Cardiac muscle cell (in vitro differentiated cells and primary cell): ENCODE results near the gene AFF2. TPM values are rescaled to one million over a fixed set of nuclear protein-coding genes. Genes with fewer than 3 reads are reported as not detected.

Experiments
- DNase-seq, 2 donors: peaks; one replicate each; pipeline versions ENCODE4 v3.0.0 to v3.0.0-alpha.2; 2010 to 2017; ENCODE audit warnings: low read depth in 1 of 2, low spot score in 1 of 2
- H3K27ac ChIP-seq: fragments of 200-600 bp; sonication (generic); 2 replicates; pipeline ENCODE4 v1.5.1; 2016
- H3K27me3 ChIP-seq: fragments of 200-600 bp; sonication (generic); 2 replicates; pipeline ENCODE4 v1.6.0; 2016; ENCODE audit warnings: control low read depth
- H3K36me3 ChIP-seq: fragments of 200-600 bp; sonication (generic); 2 replicates; pipeline ENCODE4 v1.5.1; 2016; ENCODE audit warnings: control low read depth
- H3K4me1 ChIP-seq: fragments of 200-600 bp; sonication (generic); 2 replicates; pipeline ENCODE4 v1.8.1; 2017; ENCODE audit warnings: low read depth, mild to moderate bottlenecking, mixed run types
- H3K4me3 ChIP-seq: fragments of 200-600 bp; sonication (generic); 2 replicates; pipeline ENCODE4 v1.5.1; 2016; ENCODE audit warnings: mild to moderate bottlenecking
- H3K9me3 ChIP-seq: fragments of 200-600 bp; sonication (generic); 2 replicates; pipeline ENCODE4 v1.5.1; 2017; ENCODE audit warnings: low read depth, mild to moderate bottlenecking, control low read depth
- CTCF ChIP-seq: IDR thresholded peaks from 2 replicates; pipeline ENCODE4 v1.5.1; 2012; ENCODE audit warnings: low read depth, mild to moderate bottlenecking, low read length
- polyA plus RNA-seq: library from polyadenylated mRNA; unstranded; fragments of >200 nt; fragmentation: Nextera tagmentation; extraction: Ambion mirVana; gene quantifications from 2 replicates; pipeline ENCODE4 v1.2.1, GENCODE V29; 2016
- total RNA-seq: library from RNA; depleted of rRNA; stranded (reverse); fragments of >200 nt; gene quantifications from 2 replicates; pipeline ENCODE4 v1.2.3, GENCODE V29; 2016

The AFF2 gene
- total and polyA plus RNA-seq, 2 experiments from 2014 or later = 4.4 to 8.3 TPM

GRCh38 chrX:148871422-148872160 lies 371.2 kb downstream of the AFF2 start:
- H3K27me3 ChIP-seq = peaks cover 24% of the 10 kb centered on the region
- no peak overlapping the region for H3K4me3 ChIP-seq
- no peaks in the 10 kb centered on the region for H3K9me3 ChIP-seq
- no peaks in the 10 kb centered on the region for H3K36me3 ChIP-seq
- peak in 1 of 2 donors; percentile 87 for DNase-seq
- TF ChIP-seq CTCF = no peak
- H3K4me1 ChIP-seq = no peaks in the 10 kb centered on the region
- no peak overlapping the region for H3K27ac ChIP-seq

- Histone ChIP-seq H3K4me3 (no peak overlapping the region), H3K27ac (no peak overlapping the region), H3K4me1 (no peaks in the 10 kb centered on the region), H3K9me3 (no peaks in the 10 kb centered on the region), H3K36me3 (no peaks in the 10 kb centered on the region), H3K27me3 (peaks cover 24% of the 10 kb centered on the region)
- peak in 1 of 2 donors; percentile 33 for DNase-seq
- no peak for TF ChIP-seq CTCF
These were observed 371.7 kb downstream of the AFF2 start for GRCh38 chrX:148872161-148872535.

- Histone ChIP-seq H3K4me3 (no peak overlapping the region), H3K9me3 (no peaks in the 10 kb centered on the region), H3K27me3 (peaks cover 24% of the 10 kb centered on the region), H3K27ac (no peak overlapping the region), H3K36me3 (no peaks in the 10 kb centered on the region), H3K4me1 (no peaks in the 10 kb centered on the region)
- no peak for TF ChIP-seq CTCF
- DNase-seq = no peak
These were observed 372.5 kb downstream of the AFF2 start for GRCh38 chrX:148872881-148873280.

- no peak for TF ChIP-seq CTCF
- no peak for DNase-seq
- no peak overlapping the region for H3K27ac ChIP-seq
These were observed 374.3 kb downstream of the AFF2 start for GRCh38 chrX:148874636-148875246.

GRCh38 chrX:148878371-148878770 lies 378.0 kb downstream of the AFF2 start:
- H3K9me3 ChIP-seq = no peaks in the 10 kb centered on the region
- H3K27ac ChIP-seq = no peak overlapping the region
- no peak overlapping the region for H3K4me3 ChIP-seq
- H3K4me1 ChIP-seq = no peaks in the 10 kb centered on the region
- H3K36me3 ChIP-seq = no peaks in the 10 kb centered on the region
- no peak for TF ChIP-seq CTCF
- peaks cover 27% of the 10 kb centered on the region for H3K27me3 ChIP-seq
- DNase-seq = peak in 1 of 2 donors; percentile 74

More at GRCh38 chrX:148874636-148875246, 374.3 kb downstream of the AFF2 start:
- H3K4me1 ChIP-seq = no peaks in the 10 kb centered on the region
- no peaks in the 10 kb centered on the region for H3K9me3 ChIP-seq
- H3K36me3 ChIP-seq = no peaks in the 10 kb centered on the region
- no peak overlapping the region for H3K4me3 ChIP-seq
- peaks cover 24% of the 10 kb centered on the region for H3K27me3 ChIP-seq
